HG02973 (cell line): Measurements from ENCODE around the gene MYO1B.

Source experiments
- ATAC-seq: cut with Tn5 transposase; IDR thresholded peaks from one replicate; pipeline ENCODE4 v1.9.1; 2021; ENCODE audit warnings: moderate library complexity; ENCODE audit not compliant: unreplicated experiment

MYO1B gene

DNA sequence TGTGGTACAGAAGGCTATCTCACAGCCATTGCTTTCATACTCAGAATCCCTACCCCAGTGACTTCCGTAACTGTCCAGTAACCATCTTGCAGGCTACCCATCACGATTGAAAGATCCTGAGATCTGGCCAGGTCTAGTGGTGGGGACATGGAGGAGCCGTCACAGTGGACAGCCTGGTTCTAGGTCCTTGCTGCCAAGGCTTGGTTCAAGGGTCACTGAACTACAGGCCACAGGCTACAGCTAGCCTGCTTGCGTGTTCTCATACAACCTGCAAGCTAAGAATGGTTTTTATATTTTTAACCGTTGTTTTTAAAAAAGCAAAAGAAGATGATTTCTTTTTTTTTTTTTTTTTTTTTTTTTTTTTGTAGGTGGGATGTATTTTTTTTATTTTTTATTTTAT is 151.6 kb downstream of the MYO1B start:
- ATAC-seq, result no peak

DNA sequence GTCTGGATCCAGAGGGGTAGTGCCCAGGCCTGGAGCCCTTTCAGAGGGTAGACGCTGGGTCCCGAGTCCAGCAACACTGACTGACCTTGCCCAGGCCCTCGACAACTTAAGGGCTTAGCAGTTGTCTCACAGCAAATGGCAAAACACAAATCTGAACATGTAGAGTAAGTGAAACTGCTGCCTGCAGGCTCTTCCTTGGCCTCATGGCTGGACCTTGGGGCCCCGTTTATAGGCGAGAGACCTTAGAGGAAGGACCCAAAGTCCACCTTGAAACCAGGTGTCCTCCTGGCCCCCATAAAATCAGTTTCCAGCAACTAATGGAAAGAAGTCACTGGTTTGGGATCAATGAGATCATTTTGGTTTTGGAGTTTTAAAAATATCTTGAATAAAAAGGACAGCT is 154.4 kb downstream of the MYO1B start:
- ATAC-seq, result no peak

- no peak for ATAC-seq
Measured at GRCh38 chr2:191401287-191401686, 156.1 kb downstream of the MYO1B start.

DNA sequence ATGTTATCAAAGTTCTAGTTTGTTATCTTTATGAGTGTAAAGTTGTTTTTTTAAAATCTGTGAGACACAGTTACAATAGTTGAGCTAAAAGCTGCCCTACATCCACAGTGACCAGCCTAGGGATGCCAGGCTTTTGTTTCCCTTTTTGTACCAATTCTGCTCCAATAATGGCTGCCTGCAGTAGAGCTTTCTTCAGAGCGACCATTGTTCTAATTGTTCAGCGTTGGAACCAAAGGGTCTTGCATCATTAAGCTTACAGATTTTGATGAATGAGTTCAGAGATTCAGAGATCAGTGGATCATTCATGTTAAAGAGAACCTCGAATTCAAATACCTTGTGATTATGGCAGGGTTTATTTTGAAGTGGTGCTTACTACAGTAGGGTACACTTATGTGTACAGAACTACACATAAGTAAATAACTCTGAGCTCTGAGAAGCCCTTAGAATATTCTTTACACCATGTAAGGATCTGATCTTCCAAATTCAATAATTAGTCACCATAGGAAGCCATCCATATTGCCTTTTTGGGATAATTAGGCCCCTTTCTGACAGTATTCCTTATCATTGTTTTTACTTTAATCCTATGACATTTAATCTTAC is 157.9 kb downstream of the MYO1B start:
- ATAC-seq, result no peak

GRCh38 chr2:191404568-191404991 is 159.4 kb downstream of the MYO1B start:
- no peak for ATAC-seq

DNA sequence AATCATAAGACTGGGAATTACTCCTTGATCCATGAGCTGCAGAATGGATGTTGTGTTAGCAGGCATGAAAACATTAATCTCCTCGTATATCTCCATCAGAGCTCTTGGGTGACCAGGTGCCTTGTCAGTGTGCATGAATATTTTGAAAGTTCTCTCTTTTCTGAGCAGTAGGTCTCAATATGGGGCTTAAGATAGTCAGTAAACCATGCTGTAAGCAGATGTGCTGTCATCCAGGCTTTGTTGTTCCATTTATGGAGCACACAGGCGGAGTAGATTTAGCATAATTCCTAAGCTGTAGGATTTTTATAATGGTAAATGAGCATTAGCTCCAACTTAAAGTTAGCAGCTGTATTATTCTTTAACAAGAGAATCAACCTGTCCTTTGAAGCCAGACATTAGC is 160.3 kb downstream of the MYO1B start:
- ATAC-seq, result no peak

- no peak for ATAC-seq
Measured at GRCh38 chr2:191410646-191411436, 165.6 kb downstream of the MYO1B start.

- ATAC-seq, result no peak
Measured at GRCh38 chr2:191411472-191411871, 166.3 kb downstream of the MYO1B start.

DNA sequence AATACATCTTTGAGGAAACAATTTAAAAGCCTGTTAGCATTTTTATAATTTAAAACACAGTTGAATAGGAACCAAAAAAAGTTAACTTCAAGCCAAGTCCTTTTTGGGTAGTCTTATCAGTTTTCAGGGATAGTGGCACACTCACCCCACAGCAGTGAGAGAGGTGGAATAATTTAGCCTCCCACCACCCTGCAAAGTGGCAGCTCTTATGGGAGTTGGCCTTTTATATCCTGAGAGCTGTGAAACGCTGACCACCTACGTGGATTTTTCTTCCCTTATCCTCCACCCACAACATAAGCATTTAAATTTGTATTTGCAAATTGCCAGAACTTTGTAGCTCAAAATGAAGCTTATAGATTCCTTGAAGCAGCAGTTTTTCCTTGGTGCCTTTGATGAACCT is 167.1 kb downstream of the MYO1B start:
- no peak for ATAC-seq

GRCh38 chr2:191415101-191415500 is 169.9 kb downstream of the MYO1B start:
- no peak for ATAC-seq

- no peak for ATAC-seq
Measured at GRCh38 chr2:191415858-191416257, 170.7 kb downstream of the MYO1B start.

DNA sequence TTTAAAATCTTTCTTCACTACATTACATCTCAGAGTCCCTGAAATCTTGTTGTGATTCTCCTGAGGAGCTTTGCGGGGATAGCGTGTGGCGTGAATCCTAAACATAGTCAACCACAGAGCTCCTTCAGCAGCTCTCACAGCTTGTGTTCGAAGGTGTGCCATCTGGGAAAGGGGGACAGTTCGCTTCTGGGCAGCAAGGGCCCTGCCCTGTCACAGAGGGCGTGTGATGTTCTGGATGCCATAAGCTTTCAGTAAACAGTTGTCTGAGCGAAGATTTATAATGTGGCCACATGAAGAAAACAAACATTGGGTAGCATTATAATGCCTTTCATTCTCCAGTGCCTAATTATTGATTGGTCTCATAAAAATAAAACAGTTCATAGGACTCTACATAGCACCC is 172.5 kb downstream of the MYO1B start:
- no peak for ATAC-seq

DNA sequence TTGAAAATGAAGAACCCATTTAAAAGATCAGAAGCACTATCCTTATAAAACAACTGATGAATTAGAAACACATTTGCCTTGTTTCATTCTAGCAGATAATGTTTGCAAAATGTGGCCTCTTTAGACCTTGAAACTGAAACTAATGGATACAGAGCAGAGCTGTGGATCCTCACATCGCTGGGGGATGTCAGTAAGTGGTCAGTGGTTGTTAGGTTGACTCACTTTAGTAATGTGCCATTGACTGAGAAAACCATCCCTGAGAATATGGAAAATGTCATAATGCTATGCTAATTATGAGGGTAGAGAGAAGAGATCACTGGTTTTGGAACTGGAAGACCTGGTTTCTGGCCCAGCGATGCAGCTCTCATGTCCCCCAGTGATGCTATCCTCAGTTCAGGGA is 176.7 kb downstream of the MYO1B start:
- ATAC-seq, result no peak

DNA sequence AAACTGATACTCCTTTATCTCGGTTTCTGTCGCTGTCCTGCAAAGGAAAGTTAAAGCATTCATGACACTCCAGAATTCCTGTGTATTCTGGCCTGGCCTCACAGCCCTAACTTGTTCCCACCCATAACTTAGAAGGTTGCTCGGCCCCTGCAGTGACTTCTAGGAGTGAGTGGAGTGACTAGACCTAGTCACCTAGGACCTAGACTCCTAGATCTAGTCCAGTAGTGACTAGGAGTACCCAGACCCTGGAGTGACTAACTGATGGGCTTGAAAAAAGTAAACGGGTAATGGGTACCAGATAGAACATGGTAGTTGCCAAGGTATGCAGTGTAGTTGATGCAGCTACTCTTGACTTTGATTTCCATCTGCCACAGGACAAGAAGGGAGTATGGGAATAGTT is 181.8 kb downstream of the MYO1B start:
- ATAC-seq, result no peak

GRCh38 chr2:191428141-191428540 is 182.9 kb downstream of the MYO1B start:
- ATAC-seq, result no peak

DNA sequence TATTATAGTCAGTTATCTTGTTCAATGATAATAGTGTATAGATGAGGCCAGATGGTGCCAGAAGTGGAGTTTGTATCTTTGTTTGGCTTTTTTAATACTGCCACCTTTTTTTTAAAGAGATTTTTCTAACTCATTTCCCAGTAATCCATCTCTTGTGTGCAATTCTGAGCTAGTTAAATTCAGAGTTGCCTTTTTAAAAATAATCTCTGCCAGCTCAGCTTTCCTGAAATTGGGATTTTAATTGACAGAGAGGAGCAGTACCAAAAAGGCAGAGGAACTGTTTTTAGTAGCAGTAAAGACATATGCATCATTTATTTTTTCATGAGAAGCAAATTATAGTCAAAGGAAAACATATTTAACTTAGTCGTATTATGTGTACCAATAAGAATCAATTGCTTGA is 185.3 kb downstream of the MYO1B start:
- ATAC-seq, result no peak

DNA sequence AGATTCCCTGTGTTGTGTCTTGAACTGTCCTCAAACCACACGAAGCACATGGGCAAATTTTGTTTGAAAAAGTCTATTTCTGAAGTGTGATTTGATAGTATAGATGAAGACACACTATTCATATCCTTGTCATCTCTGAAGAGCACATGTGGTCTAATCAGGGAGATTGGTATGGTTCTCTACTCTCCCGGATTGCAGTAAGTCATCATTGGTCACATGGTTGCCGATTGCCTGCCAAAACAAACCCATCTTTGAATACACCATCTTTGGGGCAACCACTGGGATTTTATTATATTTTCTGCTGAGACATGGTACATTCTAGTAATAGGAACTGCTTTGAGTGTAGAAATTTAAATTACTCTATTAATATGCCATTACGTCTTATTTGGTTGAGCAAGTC is 186.9 kb downstream of the MYO1B start:
- no peak for ATAC-seq

DNA sequence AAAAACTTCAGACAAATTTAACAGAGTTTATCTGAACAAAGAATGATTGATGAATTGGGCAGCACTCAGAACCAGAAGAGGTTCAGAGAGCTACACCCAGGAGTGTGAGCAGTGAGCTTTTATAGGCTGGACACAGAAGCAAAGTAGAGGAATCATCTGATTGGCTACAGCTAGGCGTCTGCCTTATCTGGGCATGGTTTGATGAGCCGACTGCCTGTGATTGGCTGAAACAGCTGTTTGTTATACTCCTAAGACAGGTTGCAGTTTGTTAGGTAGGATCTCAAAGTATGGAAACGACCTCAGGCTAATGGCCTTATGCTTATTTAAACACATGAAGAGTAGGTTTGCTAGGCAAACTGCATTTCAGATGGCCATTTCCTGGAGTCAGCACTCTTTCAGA is 188.9 kb downstream of the MYO1B start:
- no peak for ATAC-seq

DNA sequence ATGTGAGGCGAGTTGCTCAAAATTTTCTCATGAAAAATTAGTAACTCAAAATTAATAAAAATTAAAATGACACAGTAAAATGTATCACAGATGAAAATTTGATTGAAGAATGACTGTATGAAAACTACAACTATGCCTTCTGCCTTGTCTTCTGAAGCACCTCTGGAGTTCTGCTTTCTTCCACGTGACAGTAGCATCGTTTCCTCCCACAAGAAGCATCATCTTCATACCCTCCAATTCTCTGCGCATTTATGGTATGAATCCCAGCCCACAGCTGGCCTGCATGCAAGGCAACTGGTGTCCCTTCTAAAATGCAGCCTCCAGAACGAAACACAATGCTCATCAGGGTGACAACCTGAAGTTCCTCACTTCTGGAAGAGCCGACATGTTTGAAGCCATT is 189.9 kb downstream of the MYO1B start:
- no peak for ATAC-seq

- no peak for ATAC-seq
Measured at GRCh38 chr2:191436368-191437055, 191.3 kb downstream of the MYO1B start.

- no peak for ATAC-seq
Measured at GRCh38 chr2:191439481-191439880, 194.3 kb downstream of the MYO1B start.
